GM19467 (cell line): Measurements from ENCODE around the gene CMPK1.

ENCODE experiments used
- ATAC-seq: cut with Tn5 transposase; IDR thresholded peaks from one replicate; pipeline ENCODE4 v1.9.1; 2021; ENCODE audit warnings: mild to moderate bottlenecking, moderate library complexity; ENCODE audit not compliant: unreplicated experiment

CMPK1 gene

GRCh38 chr1:47418681-47419325, 85.2 kb downstream of the CMPK1 start:
- ATAC-seq: no peak

GRCh38 chr1:47420547-47420946, 87.0 kb downstream of the CMPK1 start:
- ATAC-seq: no peak

- no peak for ATAC-seq
These were observed 90.3 kb downstream of the CMPK1 start for GRCh38 chr1:47423872-47424271.

- ATAC-seq: no peak
These were observed 90.9 kb downstream of the CMPK1 start for GRCh38 chr1:47424336-47424982.
